Dedifferentiated amniotic fluid mesenchymal stem cell (primary cell): ENCODE measurements around the gene ZNF823.
A peak's percentile ranks its signal among the peaks of the same experiment; 100 is the strongest.
"Not testable (repeated sequence)": the region's sequence is repeated elsewhere in the genome, so short reads cannot be mapped to it uniquely, and the experiment has no call there.

Source experiments
- DNase-seq: peaks from one replicate; pipeline ENCODE4 v3.0.0-alpha.2; 2016; ENCODE audit errors: extremely low spot score

Gene ZNF823

DNA sequence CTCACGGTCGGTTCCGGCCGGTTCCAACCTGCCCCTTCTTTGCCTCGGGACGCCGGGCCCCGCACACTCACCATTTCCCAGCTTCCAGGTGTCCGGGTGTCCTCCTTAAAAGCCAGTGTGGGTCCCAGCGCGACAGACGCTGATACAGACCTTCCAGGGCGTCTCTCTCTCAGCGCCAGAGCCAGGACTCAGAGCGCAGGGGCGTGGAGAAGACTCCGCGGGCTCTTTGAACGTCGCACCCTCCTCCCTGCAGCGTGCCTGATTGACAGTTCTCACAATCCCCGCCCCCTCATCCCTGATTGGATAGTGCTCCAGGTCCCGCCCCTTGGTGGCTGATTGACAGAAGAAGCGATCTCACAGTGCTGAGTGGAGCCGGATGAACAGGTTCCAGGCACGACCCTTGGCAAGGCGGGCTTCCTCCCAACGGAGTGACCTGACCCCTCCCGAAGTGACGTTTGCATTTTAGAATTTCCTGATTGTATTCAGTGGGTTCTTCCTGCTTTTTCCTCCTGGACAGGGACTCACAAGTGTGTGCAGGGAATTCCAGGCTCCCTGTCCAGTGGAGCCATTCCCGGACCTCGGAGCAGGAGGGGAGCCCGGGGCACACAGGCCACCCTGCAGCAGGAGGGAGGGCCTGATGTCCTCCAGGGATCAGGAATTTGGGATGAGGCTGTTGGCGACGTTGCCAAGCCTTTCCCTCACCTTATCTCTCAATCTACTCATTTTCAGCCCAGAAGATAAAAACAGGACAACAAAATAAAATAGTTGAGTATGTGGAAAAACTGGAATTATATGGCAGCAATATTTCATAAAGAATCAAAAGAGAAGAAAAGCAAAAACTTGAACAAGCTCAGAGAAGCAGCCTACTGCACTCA is at the start of gene ZNF823:
Gene ZNF823, minus strand, starts transcription at position 201 of the 875 bp plus-strand sequence. Its CDS starts 127 bp downstream, at position 74.
- DNase-seq = peak; percentile 98

DNA sequence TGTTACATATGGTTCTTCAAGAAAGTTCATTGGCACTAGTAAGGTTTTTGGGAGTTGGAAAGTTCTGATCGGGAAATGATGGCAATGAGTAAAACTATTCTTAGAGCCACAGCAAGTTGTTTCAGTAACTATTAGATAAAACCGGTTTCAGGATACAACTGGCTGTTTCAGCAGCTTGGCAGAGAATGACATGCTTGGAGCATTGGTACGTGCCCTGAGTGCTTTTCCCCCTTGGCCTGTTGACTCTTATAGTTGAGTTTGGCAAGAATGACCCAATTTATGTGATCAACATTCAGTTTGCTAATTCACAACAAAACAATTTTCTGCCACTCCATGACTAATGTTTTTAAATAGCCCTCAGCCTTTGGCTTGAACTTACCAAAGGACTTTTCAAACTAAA is 48.8 kb upstream of the ZNF823 start:
- no peak for DNase-seq

DNA sequence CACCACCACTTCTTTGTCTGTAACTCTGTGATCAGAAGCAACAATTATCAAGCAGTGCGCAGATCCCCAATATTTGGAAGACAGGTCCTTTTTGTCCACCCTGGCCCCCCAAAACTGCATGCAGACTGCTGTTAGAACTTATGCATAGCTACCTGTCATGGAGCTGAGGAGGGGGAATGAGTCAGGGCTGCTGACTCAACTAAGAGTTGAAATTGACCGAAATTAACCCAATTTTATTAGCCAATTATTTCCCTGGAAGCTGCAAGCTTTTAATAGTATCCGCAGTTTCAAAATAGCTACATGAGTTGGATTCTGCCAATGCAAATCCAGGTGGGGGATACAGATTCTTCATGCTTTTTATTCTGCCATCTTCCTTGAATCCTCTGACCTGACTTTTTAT is 45.6 kb upstream of the ZNF823 start:
- DNase-seq = no peak

DNA sequence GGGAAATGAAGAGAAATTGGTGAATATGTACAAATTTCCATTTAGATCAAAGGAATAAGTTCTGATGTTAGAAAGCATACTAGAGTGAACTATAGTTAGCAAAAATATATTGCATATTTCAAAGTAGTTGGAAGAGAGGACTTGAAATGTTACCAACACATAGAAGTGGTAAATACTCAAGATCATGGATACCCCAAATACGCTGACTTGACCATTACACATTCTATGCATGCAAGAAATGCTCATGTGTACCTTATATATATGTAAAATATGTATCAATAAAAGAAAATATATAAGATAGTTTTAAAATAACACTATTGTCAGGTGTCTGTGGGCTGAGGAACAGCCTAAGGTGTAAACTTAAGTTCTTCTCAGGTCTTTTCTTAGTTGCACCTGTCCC is 45.0 kb upstream of the ZNF823 start:
- no peak for DNase-seq

DNA sequence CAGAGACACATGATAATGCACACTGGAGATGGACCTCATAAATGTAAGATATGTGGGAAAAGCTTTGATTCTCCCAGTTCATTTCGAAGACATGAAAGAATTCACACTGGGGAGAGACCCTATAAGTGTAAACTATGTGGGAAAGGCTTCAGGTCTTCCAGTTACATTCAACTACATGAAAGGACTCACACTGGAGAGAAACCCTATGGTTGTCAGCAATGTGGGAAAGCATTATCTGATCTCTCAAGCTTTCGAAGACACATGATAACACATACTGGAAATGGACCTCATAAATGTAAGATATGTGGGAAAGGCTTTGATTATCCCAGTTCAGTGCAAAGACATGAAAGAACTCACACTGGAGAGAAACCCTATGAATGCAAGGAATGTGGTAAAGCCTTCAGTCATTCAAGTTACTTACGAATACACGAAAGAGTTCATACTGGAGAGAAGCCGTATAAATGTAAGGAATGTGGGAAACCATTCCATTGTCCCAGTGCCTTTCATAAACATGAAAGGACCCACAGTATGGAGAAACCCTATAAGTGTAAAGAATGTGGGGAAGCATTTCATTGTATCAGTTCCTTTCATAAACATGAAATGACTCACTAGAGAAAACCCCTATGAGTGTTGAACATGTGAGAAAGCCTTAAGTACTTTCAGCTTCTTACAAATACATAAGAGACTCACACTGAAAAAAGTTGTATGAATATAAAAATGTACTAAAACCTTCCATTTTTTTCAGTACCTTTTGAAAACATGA is 42.7 kb upstream of the ZNF823 start:
- no peak for DNase-seq

DNA sequence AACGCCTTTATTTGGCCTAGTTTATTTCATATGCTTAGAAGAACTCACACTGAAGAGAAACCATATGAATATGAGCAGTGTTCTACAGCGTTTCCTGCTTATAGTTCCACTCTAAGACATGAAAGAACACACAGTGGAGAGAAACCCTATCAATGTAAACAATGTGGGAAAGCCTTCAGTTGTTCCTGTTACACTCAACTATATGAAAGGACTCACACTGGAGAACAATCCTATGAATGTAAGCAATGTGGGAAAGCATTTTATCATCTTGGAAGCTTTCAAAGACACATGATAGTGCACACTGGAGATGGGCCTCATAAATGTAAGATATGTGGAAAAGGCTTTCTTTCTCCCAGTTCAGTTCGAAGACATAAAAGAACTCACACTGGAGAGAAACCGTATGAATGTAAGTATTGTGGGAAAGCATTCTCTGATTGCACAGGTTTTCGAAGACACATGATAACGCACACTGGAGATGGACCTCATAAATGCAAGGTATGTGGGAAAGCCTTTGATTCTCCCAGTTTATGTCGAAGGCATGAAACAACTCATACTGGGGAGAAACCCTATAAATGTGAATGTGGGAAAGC is 41.8 kb upstream of the ZNF823 start:
- no peak for DNase-seq

DNA sequence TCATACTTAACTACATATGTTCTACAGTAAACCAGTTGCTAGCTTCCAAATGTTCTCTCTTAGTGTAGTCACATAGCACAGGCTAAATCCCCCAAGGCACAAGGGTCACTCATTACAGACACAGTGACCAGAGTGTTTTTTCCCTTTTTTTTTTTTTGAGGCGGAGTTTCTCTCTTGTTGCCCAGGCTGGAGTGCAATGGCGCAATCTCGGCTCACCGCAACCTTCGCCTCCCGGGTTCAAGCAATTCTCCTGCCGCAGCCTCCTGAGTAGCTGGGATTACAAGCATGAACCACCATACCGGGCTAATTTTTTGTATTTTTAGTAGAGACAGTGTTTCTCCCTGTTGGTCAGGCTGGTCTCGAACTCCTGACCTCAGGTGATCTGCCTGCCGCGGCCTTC is 37.9 kb upstream of the ZNF823 start:
- DNase-seq = not testable (repeated sequence)

DNA sequence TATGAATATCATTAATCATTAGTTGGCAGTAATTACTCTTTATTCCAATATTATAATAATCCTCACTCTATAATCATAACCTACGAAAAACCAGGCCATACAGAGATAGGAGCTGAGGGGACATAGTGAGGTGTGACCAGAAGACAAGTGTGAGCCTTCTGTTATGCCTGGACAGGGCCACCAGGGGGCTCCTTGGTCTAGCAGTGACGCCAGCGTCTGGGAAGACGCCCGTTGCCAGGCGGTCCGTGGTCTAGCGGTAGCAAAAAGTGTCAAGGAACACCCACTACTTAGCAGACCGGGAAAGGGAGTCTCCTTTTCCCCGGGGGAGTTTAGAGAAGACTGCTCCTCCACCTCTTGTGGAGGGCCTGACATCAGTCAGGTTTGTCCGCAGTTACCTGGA is 32.8 kb upstream of the ZNF823 start:
- DNase-seq = not testable (repeated sequence)

DNA sequence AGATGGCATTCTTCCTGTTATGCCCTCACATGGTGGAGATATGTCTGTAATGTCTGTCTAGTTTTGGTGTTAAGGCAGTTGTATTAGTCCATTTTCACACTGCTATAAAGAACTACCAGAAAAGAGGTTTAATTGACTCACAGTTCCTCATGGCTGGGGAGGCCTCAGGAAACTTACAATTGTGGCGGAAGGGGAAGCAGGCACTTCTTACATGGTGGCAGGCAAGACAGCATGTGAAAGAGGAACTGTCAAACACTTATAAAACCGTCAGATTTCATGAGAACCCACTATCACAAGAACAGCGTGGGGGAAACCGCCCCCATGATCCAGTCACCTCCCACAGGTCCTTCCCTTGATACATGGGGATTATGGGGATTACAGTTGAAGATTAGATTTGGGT is 31.2 kb upstream of the ZNF823 start:
- DNase-seq = no peak

DNA sequence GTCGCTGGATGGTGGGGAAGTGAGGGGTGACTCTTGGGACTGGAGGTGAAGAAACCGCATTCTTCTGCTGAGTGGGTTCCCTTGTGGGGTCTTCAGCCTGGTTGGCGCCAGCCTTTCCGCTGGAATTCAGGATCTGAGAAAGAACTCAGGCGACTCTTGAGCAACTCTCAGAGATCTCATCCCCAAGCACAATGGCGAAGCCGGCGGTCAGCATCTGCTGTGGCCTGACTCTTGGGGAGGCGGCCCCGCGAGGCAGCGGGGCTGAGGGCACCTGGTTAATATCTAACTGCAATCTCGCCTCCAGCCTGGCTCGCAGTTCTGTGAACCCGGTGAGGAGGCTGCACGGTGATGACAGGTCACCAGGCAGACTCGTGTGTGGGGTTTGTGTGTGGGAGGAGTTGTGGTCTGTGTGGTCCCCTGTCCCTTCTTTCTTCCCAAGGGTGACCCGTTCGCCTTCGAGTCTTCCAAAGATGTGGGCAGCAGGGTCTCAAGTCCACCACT is 28.9 kb upstream of the ZNF823 start:
- DNase-seq = no peak

DNA sequence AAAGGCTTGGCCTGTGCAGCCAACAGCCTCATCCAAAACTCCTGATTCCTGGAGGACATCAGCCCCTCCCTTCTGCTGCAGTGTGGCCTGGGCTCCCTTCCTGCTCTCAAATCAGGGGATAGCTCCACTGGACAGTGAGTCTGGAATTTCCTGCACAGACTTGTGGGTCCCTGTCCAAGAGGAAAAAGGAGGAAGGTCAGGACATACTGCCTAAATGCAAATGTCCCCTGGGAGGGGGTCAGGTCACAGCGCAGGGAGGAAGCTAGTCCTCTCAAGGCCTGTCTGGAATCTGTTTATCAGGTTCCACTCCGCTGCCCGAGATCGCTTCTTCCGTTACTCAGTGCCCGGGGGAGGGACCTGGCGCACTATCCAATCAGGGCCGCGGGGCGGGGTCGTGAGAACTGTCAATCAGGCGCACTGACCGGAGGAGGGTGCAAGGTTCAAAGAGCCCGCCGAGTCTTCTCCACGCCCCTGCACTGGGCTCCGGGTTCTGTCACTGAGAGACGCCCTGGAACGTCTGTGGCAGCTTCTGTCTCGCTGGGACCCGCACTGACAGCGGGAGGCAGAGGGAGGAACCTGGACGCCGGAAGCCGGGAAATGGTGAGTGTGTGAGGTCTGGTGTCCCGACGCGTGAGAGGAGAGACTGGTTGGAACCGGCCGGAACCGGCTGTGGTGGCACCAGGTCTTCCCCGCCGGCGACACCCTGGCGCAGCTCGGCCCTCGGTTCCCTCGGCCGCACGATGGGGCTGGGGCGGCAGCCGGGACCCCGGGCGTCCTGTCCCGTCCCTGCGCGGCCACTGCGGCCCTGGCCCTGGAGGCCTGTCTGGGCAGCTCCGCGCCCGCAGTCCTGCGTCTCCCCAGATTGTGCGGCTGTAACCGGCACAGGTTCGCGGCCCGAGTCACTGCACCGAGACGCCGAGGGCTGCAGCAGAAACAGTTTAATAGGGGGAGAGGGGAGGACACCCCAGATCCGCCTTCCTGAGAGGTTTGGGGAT is 28.1 kb upstream of the ZNF823 start, which contains the start of gene ZNF441:
Gene ZNF441, plus strand, starts transcription at position 404 of the 995 bp plus-strand sequence. Its CDS starts 194 bp downstream, at position 598.
- DNase-seq = peak; percentile 93

DNA sequence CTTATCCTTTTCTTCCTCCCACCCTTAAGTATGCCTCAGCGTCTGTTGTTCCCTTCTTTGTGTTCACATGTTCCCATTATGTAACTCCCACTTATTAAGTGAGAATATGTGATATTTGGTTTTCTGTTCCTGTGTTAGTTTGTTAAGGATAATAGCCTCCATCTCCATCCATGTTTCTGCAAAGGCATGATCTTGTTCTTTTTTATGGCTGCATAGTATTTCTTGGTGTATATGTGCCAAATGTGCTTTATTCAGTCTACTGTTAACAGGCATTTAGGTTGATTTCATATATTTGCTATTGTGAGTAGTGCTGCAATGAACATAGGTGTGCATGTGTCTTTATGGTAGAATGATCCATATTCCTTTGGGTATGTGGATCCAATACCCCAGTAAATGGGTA is 24.9 kb upstream of the ZNF823 start:
- DNase-seq = no peak

DNA sequence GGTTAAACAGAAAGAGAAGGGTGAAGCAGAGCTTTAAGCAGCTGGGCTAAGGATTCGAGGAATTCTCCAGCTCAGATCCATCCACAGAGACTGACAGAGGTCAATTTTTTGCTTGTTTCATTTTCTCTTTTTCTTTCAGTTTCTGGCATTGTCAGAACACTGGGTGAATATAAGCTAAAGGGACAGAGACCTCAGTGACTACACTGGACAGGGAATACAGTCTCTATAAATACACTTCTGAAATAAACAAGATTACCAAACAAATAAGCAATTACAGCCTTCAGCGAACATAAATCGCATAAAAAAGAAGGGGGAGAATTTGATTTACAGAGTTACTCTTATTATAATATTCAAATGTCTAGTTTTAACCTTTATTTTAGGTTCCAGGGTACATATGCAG is 24.4 kb upstream of the ZNF823 start:
- DNase-seq = no peak

DNA sequence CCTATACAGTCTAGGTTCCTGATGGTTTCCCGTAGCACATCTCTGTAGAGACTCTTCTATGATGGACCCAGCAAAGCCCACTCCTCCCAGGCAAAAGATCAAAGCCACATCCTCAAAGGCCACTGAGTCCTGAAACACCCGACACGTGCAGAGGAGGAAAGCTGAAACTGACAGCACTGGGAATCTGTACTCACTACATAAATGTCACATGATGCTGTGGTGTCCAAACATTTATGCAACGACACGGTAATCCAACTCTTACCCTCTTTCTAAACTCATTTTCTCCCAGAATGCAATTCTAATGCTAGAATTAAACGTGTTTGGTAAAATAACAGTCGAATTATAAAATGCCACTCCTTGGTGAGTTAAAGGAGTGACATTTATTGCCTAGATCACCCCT is 21.1 kb upstream of the ZNF823 start:
- DNase-seq = no peak

DNA sequence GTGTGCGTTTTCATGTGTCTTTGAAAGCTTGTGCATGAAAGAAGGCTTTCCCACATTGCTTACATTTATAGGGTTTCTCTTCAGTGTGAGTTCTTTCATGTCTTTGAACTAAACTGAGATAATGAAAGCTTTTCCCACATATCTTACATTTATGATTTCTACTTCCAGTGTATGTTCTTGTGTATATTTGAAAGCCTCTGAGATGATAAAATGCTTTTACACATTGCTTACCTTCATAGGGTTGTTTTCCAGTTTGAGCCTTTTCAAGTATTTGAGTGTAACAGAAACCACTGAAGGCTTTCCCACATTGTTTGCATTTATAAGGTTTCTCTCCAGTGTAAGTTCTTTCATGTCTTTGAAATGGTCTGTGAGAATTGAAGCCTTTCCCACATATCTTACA is 18.2 kb upstream of the ZNF823 start:
- DNase-seq = no peak

DNA sequence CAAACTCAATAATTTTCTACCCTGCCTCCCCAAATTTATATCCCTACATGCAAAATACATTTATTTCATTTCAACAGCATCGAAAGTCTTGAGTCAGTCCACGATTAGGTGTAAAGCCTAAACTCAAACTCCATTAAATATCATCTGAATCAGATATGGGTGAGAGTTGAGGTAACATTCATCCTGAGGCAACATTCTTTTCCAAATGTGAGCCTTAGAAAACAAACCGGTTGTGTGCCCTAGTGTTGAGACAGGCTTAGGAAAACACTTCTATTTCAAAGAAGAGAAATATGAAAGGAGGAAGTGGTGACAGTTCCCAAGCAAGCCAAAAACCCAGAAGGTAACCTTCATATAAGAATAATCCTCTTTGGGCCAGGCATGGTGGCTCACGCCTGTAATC is 15.9 kb upstream of the ZNF823 start:
- no peak for DNase-seq

DNA sequence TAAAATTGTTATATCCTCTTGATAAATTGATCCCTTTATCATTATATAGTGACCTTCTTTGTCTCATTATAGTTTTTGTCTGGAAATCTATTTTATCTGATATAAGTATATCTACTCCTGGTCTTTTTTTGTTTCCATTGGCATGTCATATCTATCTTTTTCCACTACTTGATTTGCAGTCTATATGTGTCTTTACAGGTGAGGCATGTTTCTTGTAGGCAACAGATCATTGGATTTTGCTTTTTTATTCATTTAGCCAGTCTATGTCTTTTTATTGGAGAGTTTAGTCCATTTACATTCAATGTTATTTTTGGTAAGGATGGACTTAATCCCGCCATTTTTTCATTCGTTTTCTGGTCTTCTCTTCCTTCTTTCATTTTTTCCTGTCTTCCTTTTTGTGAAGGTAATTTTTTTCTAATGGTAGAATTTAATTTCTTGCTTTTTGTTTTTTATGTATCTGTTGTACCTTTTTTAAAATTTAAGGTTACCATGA is 13.5 kb upstream of the ZNF823 start:
- DNase-seq = no peak

DNA sequence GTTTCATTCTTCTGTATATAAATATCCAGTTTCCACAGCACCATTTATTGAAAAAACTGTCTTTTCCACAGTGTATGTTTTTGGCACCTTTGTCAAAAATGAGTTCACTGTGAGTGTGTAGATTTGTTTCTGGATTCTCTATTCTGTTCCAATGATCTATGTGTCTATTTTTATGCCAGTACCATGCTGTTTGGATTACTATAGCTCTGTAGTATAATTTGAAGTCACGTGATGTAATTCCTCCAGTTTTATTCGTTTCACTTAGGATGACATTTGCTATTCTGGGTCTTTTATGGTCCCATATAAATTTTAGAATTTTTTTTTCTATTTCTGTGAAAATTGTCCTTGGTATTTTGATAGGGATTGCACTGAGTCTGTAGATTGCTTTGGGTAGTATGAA is 11.0 kb upstream of the ZNF823 start:
- no peak for DNase-seq

DNA sequence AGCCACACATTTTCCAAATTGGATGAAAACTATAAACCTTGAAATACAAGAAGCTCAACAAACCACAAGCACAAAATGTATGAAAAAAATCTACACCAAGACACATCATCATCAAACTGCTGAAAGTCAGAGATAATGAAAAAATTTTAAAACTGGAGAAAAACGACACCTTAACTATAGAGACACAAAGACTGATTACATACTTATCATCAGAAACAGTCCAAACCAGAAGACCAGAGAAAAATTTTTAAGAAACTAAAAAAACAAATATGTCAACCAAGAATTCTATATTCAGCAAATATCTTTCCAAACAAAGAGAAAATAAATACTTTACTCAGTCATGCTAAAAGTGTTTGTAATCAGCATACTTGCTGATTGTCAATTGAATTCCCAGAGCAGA is 8.5 kb upstream of the ZNF823 start:
- no peak for DNase-seq

DNA sequence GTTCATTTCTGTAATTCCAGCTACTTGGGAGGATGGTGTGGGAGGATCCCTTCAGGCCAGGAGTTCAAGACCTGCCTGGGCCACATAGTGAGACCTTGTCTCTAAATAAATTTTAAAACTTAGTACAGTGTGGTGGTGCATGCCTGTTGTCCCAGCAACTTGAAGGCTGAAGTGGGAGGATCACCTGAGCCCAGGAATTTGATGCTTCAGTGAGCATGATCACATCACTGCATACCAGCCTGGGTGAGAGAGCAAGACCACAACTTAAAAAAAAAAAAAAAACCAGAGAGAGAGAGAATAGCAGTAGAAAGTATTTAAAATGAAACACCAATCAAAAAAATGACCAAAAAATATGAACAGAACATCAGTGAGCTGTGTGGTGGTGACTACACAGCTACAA is 7.1 kb upstream of the ZNF823 start:
- DNase-seq = no peak
